IMR-90 (cell line): ENCODE data around the gene XCR1. TPM values are rescaled to one million over a fixed set of nuclear protein-coding genes. Genes with fewer than 3 reads are reported as not detected.

ENCODE experiments used
- ATAC-seq: fragments of 200-7000 bp; cut with Tn5 transposase; 2 replicates; pipeline ENCODE4 v1.9.1; 2020; ENCODE audit warnings: low read depth, mild to moderate bottlenecking, moderate library complexity
- BruUV-seq: library from RNA; stranded (reverse); fragments of 400-500 nt; replicated peaks from 2 replicates; lab custom pipeline; 2021; lab: Mats Ljungman, UMichigan
- CTCF ChIA-PET: fragments of 300-600 bp; formaldehyde crosslinking; extraction: SDS; loops from one replicate; lab custom pipeline; 2021; ENCODE audit warnings: antibody characterized with exemption; lab: Yijun Ruan, JAX
- POLR2A ChIA-PET: fragments of 300-600 bp; sonication (Branson Sonifier 250); formaldehyde crosslinking; loops from one replicate; lab custom pipeline; 2022; ENCODE audit warnings: antibody characterized with exemption; ENCODE audit not compliant: unreplicated experiment; lab: Charles Lee
- DNase-seq: peaks from one replicate; pipeline ENCODE4 v3.0.0; 2013
- H2AFZ ChIP-seq: replicated peaks from 2 replicates; pipeline ENCODE3; 2013; ENCODE audit warnings: low read length, mild to moderate bottlenecking; ENCODE audit not compliant: poor library complexity
- H2AK5ac ChIP-seq: 2 replicates; pipeline ENCODE4 v1.6.1; 2013; ENCODE audit warnings: low read depth, low read length, inconsistent platforms
- H2AK9ac ChIP-seq: replicated peaks from 2 replicates; pipeline ENCODE3; 2013; ENCODE audit warnings: mild to moderate bottlenecking, low read depth, low read length, moderate library complexity; ENCODE audit not compliant: poor library complexity
- H2BK120ac ChIP-seq: 2 replicates; pipeline ENCODE4 v1.6.1; 2013; ENCODE audit warnings: low read depth, low read length, inconsistent platforms
- H2BK15ac ChIP-seq: 3 replicates; pipeline ENCODE4 v1.6.1; 2013; ENCODE audit warnings: low read depth, low read length, inconsistent platforms
- H2BK20ac ChIP-seq: 2 replicates; pipeline ENCODE4 v1.6.1; 2013; ENCODE audit warnings: low read depth, mild to moderate bottlenecking, inconsistent platforms, low read length, moderate library complexity
- H2BK5ac ChIP-seq: 2 replicates; pipeline ENCODE4 v1.6.1; 2013; ENCODE audit warnings: mild to moderate bottlenecking, low read depth, low read length, inconsistent platforms; ENCODE audit not compliant: poor library complexity, severe bottlenecking
- H3K14ac ChIP-seq: replicated peaks from 2 replicates; pipeline ENCODE4 v1.6.1; 2013; ENCODE audit warnings: low read depth, low read length, inconsistent platforms
- H3K18ac ChIP-seq: 2 replicates; pipeline ENCODE4 v1.6.1; 2013; ENCODE audit warnings: low read depth, low read length, control low read depth
- H3K23ac ChIP-seq: 2 replicates; pipeline ENCODE4 v1.6.1; 2013; ENCODE audit warnings: low read depth, low read length, inconsistent platforms
- H3K27ac ChIP-seq: 2 replicates; pipeline ENCODE4 v1.5.1; 2013; ENCODE audit warnings: mild to moderate bottlenecking, control low read depth, low read length; ENCODE audit not compliant: insufficient read depth
- H3K27me3 ChIP-seq: 2 replicates; pipeline ENCODE4 v1.6.1; 2013; ENCODE audit warnings: low read length; ENCODE audit not compliant: control insufficient read depth, insufficient read depth
- H3K36me3 ChIP-seq: 2 replicates; pipeline ENCODE4 v1.6.1; 2013; ENCODE audit warnings: low read length, mixed read lengths; ENCODE audit not compliant: control insufficient read depth, insufficient read depth
- H3K4ac ChIP-seq: 2 replicates; pipeline ENCODE4 v1.6.1; 2013; ENCODE audit warnings: low read depth, low read length, inconsistent platforms
- H3K4me1 ChIP-seq: 2 replicates; pipeline ENCODE4 v1.6.1; 2013; ENCODE audit warnings: low read length, mixed read lengths; ENCODE audit not compliant: control insufficient read depth, insufficient read depth
- H3K4me2 ChIP-seq: 2 replicates; pipeline ENCODE4 v1.6.1; 2013; ENCODE audit warnings: low read depth, mild to moderate bottlenecking, control low read depth, low read length, moderate library complexity
- H3K4me3 ChIP-seq: 2 replicates; pipeline ENCODE4 v1.5.1; 2013; ENCODE audit warnings: low read depth, mild to moderate bottlenecking, control low read depth, low read length, moderate library complexity; ENCODE audit not compliant: insufficient read depth
- H3K56ac ChIP-seq: 2 replicates; pipeline ENCODE4 v1.6.1; 2013; ENCODE audit warnings: low read length, inconsistent platforms; ENCODE audit not compliant: insufficient read depth; ENCODE audit errors: extremely low read depth
- H3K79me1 ChIP-seq, 2 experiments: 2 replicates each; pipeline ENCODE4 v1.6.1; 2013; ENCODE audit warnings: low read length in 2 of 2, inconsistent platforms in 1 of 2, low read depth in 1 of 2
- H3K9ac ChIP-seq: 2 replicates; pipeline ENCODE4 v1.6.1; 2013; ENCODE audit warnings: low read depth, low read length, control low read depth
- H3K9me1 ChIP-seq: 2 replicates; pipeline ENCODE4 v1.6.1; 2013; ENCODE audit warnings: low read length, inconsistent platforms; ENCODE audit not compliant: insufficient read depth
- H3K9me3 ChIP-seq: 2 replicates; pipeline ENCODE4 v1.6.1; 2013; ENCODE audit warnings: low read length; ENCODE audit not compliant: control insufficient read depth, insufficient read depth
- H4K20me1 ChIP-seq: 2 replicates; pipeline ENCODE4 v1.6.1; 2013; ENCODE audit warnings: low read length, inconsistent platforms; ENCODE audit not compliant: insufficient read depth
- H4K5ac ChIP-seq: 2 replicates; pipeline ENCODE4 v1.6.1; 2013; ENCODE audit warnings: mild to moderate bottlenecking, low read depth, low read length, control low read depth
- H4K8ac ChIP-seq, 2 experiments: 2 replicates each; pipeline ENCODE4 v1.6.1; 2013; ENCODE audit warnings: low read depth in 2 of 2, low read length in 2 of 2, control low read depth in 1 of 2, inconsistent platforms in 1 of 2
- H4K91ac ChIP-seq: 2 replicates; pipeline ENCODE4 v1.6.1; 2013; ENCODE audit warnings: low read depth, low read length, inconsistent platforms; ENCODE audit not compliant: insufficient read depth
- BHLHE40 ChIP-seq: fragments of 150-350 bp; IDR thresholded peaks from 2 replicates; pipeline ENCODE4 v1.6.1; 2016; ENCODE audit warnings: mild to moderate bottlenecking, low read depth, low read length
- CTCF ChIP-seq: conservative IDR thresholded peaks from 2 replicates; pipeline ENCODE4 v1.5.1; 2012; ENCODE audit warnings: mild to moderate bottlenecking, low read depth, low read length, improper control_type of control experiment
- ELK1 ChIP-seq: fragments of 150-350 bp; IDR thresholded peaks from 2 replicates; pipeline ENCODE4 v1.6.1; 2016; ENCODE audit warnings: low read depth, mild to moderate bottlenecking, low read length, moderate library complexity, borderline replicate concordance
- FOS ChIP-seq: fragments of 150-350 bp; IDR thresholded peaks from 2 replicates; pipeline ENCODE4 v1.6.1; 2016; ENCODE audit warnings: low read depth, low read length
- MAFK ChIP-seq: IDR thresholded peaks from 2 replicates; pipeline ENCODE4 v1.6.1; 2012; ENCODE audit warnings: low read depth, low read length, improper control_type of control experiment
- NFE2L2 ChIP-seq: fragments of 150-350 bp; IDR thresholded peaks from 2 replicates; pipeline ENCODE4 v1.6.1; 2016; ENCODE audit warnings: low read depth, mild to moderate bottlenecking, low read length
- POLR2A ChIP-seq: IDR thresholded peaks from 2 replicates; pipeline ENCODE4 v1.6.1; 2012; ENCODE audit warnings: mild to moderate bottlenecking, low read depth, low read length
- RAD21 ChIP-seq: IDR thresholded peaks from 2 replicates; pipeline ENCODE4 v1.6.1; 2012; ENCODE audit warnings: low read length, improper control_type of control experiment
- RFX5 ChIP-seq: IDR thresholded peaks from 2 replicates; pipeline ENCODE4 v1.8.0; 2012; ENCODE audit warnings: low read depth, mild to moderate bottlenecking, low read length, moderate library complexity
- WGBS, 2 experiments: methylation state at CpG; one replicate each; pipeline versions ENCODE4 v1.1.5 to v1.1.7; 2013; ENCODE audit warnings: missing lambda C conversion rate in 2 of 2; ENCODE audit not compliant: insufficient read length in 1 of 2; ENCODE audit errors: extremely low coverage in 2 of 2; 5-methylcytosine and 5-hydroxymethylcytosine counted together
- dilution Hi-C: fragments of 300-500 bp; cut with HindIII; formaldehyde crosslinking; loops from one replicate; pipeline ENCODE4 v1.14.3; 2018; ENCODE audit warnings: low sequenced_read_pairs; ENCODE audit not compliant: unreplicated experiment
- in situ Hi-C: fragments of 300-500 bp; cut with MboI; formaldehyde crosslinking; loops from 3 replicates; pipeline ENCODE4 v1.14.3; 2019; ENCODE audit warnings: low sequenced_read_pairs, inconsistent platforms, mixed read lengths
- intact Hi-C: fragments of 100-400 bp; cut with micrococcal nuclease; formaldehyde crosslinking; loops from 2 replicates; pipeline ENCODE4 v1.10.0; 2022
- polyA plus RNA-seq, 3 experiments: library from polyadenylated mRNA; depleted of rRNA; stranded (reverse); fragments of >200 nt; gene quantifications; 2 replicates each; pipeline ENCODE4 v1.2.3, GENCODE V29; 2012; ENCODE audit warnings: low replicate concordance in 1 of 3
- total RNA-seq: library from RNA; depleted of rRNA; stranded (reverse); fragments of >200 nt; gene quantifications from 2 replicates; pipeline ENCODE4 v1.2.3, GENCODE V29; 2012

The XCR1 gene
- total and polyA plus RNA-seq, 2 of the 4 experiments (the other 2 are of a cell fraction) = not detected

- H2BK5ac ChIP-seq = peak overlapping the region; percentile 92
- peak overlapping the region; percentile 69; the same call in 1 of the 2 replicates for H3K27ac ChIP-seq
- no peaks in the 10 kb centered on the region for H3K9me3 ChIP-seq
- H2BK15ac ChIP-seq = peak overlapping the region; percentile 48; the same call in 1 of the 3 replicates
- H3K4me2 ChIP-seq = peak overlapping the region; percentile 43
- H3K9me1 ChIP-seq = peaks cover 64% of the 10 kb centered on the region
- peak overlapping the region; percentile 93 for H4K91ac ChIP-seq
- peak overlapping the region; percentile 88 for H2BK20ac ChIP-seq
- H3K56ac ChIP-seq = no peak overlapping the region
- dilution Hi-C loops = no loop called here
- DNase-seq (peak; percentile 91), ATAC-seq (peak; percentile 34)
- H3K27me3 ChIP-seq = no peaks in the 10 kb centered on the region
- POLR2A ChIA-PET = no interaction called here
- H2AFZ ChIP-seq = no peak overlapping the region
- no peak overlapping the region for H3K9ac ChIP-seq
- H2AK9ac ChIP-seq = peak overlapping the region; percentile 68
- H2AK5ac ChIP-seq = peak overlapping the region; percentile 86; the same call in 1 of the 2 replicates
- H3K4me1 ChIP-seq = peaks cover 54% of the 10 kb centered on the region
- peak overlapping the region; percentile 86 for H3K18ac ChIP-seq
- peak overlapping the region; percentile 97 for H3K4ac ChIP-seq
- in situ Hi-C loops = no loop called here
- peaks cover 11% of the 10 kb centered on the region for H4K20me1 ChIP-seq
- no peak overlapping the region for H3K4me3 ChIP-seq
- peak overlapping the region in 1 of 2 experiments; percentile 13; a peak in 1 of 4 replicates for H4K8ac ChIP-seq
- peak overlapping the region; percentile 25; the same call in 1 of the 2 replicates for H3K23ac ChIP-seq
- intact Hi-C loops = no loop called here
- H4K5ac ChIP-seq = peak overlapping the region; percentile 66
- H2BK120ac ChIP-seq = peak overlapping the region; percentile 88
- H3K14ac ChIP-seq = peak overlapping the region; percentile 77
- no CpG with 5 or more reads among the region's 2 CpGs for WGBS, 2 experiments
- peak; percentile 16; the same call in 1 of the 2 replicates for TF ChIP-seq RAD21
- no peak for TF ChIP-seq RFX5
- TF ChIP-seq MAFK = peak; percentile 50; the same call in 1 of the 2 replicates
- peak; percentile 91 for TF ChIP-seq FOS
- no peak for TF ChIP-seq POLR2A
- no peak for TF ChIP-seq CTCF
- TF ChIP-seq NFE2L2 = no peak
- TF ChIP-seq BHLHE40 = no peak; the same call in 1 of the 2 replicates
- no peak for TF ChIP-seq ELK1
- peaks cover 29 to 86% of the 10 kb centered on the region in 2 experiments for H3K79me1 ChIP-seq
- BruUV-seq = no TSS peak
- peaks cover 1% of the 10 kb centered on the region; the same call in 1 of the 2 replicates for H3K36me3 ChIP-seq
- CTCF ChIA-PET = interaction anchor here (0.9 to 1.0 kb wide), 2 partner anchors 45 to 88 kb away, joined by 3 to 4 read pairs; partner anchors contain the start of gene CXCR6
Measured at GRCh38 chr3:45988804-45989203, 38.5 kb downstream of the XCR1 start.
